ENCODE measurements around the gene ZNF296.

ZNF296 gene

GRCh38 chr19:45082170-45082569 lies 5.9 kb upstream of the ZNF296 start:
- no peak for DNase-seq (ENCODE audit: low spot score)

DNA sequence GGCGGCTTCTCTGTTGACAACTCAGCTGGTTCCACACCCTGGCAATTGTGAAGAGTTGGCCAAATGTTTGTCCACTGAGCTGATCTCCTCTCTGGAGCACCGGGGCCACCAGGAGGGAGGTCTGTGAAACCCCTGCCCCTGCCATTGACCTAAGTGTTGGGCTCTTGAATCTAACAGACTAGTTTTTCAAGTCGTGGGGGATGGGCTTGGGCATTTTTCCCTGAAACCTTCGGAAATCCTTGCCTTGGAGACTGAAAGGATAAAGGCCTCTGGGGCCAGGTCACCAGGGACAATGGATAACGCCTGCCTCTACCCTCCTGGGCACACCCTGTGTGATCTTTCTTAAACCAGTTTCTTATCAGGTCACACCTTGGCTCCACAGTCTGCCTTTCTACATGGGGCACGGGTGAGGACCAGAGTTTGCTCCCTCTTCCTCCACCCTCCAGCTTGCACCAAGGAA lies 3.7 kb upstream of the ZNF296 start:
- no peak for DNase-seq (ENCODE audit: low spot score)

DNA sequence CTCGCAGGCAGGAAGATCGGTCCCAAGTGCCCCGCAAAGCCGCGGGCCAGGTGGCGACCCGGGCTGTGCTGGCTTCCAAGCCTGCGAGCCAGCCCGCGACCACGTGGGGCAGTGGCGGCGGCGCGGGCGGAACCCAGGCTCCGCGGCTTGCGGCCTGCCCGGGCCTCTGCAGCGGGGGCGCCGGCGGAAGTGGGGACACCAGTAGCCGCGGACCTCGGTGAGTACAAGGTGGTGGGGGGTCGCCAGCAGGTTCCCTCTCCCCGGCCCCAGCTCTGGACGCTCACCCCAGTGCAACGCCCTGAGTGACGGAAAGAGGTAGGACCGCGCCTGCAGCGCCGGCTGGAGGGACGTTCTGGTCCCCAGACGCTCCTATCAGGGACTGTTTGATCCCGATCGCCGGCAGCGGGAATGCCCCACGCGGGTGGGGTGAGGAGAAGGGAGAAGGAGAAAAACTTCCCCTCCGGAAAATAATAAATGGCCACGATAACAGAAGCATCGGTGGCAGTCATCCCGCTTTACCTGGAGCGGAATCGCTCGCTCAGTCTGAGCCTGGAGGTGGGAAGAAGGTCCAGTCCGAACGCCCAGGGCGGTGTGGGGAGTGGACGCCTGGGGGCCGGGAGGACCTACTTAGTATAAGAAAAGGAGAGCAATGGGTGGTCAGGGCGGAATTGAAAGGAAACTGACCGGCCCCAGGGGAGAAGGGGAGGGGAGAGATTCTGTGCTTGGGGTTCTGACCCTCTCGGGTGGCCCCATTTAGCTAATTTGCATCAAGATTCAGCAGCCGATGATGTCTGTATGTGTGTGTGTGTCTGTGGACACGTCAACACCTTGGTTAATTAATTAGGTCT lies 3.0 kb upstream of the ZNF296 start, which contains the start of gene GEMIN7:
Gene GEMIN7 (plus strand): TSS at position 198 of the 848 bp plus-strand sequence. CDS start 10,855 bp downstream, outside the sequence.
- peak; percentile 75 for DNase-seq (ENCODE audit: low spot score)

DNA sequence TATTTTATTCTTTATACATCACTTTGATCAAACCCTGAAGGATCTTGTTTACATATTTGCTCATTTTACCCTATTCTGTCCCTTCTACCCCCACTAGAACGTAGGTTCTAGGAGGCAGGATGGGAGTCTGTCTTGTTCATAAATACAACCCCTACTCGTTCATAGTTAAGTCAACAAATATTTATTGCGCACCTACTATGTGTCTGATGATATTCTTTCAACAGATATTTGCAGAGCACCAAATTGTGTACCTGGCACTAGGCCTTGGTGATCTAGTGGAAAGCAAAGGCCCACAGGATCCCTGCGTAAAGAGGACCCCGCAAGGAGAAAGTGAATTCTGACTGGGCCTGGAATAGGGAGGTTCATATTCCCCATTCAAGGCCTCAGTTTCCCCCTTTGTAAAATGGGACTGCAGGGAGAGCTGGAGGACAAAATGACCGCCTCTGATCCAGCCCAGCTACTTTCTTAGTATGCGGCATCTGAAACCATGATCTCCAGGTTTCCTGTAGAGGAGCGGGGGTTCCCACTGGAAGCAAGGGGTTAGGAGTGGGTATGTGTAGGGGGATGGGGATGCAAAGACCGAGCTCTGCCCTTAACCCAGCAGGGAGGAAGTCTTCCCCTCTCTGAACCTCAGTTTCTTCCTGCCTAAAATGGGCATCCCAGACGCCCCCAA lies 2.2 kb upstream of the ZNF296 start:
- DNase-seq (ENCODE audit: low spot score), result no peak

DNA sequence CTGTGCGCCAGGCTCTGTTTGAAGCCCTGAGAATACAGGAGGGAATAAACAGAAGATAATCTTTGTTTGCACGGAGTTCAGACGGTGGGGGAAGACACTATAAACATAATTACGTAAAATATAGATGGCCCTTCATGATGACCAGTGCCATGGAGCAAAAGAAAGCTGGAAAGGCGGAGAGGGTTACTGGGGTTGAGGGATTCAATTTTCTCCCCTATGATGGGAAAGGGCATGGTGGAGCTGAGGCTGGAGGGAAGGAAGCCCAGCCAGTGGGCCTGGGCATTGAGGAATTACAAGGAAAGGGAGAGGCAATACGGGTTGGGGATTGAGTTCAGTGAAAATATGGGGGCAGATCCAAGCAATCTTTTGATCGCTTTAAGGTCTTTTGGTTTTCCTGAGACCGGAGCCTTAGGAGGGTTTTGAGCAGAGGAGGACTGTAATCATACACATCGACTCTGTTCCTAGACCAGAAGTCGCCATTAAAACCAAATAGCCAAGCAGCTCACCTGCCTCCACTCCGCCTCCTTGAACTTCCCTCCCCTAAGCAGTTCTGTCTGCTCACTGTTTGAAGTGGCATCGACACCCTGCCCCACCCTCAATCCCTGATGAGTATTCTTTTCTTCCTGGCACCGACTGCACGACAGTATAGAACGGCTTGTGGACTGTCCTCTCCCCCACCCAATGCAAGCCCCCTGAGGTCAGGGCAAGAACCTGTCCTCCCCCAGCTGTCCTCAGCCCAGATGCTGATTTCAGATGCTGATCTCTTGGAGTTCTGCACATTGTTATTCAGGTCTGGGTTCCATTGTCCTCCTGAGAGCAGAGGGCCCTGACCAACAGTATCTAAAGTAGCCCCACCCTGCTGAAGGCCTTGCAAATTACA lies 813 bp upstream of the ZNF296 start:
- DNase-seq (ENCODE audit: low spot score), result peak; percentile 22

- peak; percentile 35 for DNase-seq (ENCODE audit: low spot score)
Measured at GRCh38 chr19:45075301-45076028, 813 bp downstream of the ZNF296 start.

GRCh38 chr19:45074744-45075300 lies 1.5 kb downstream of the ZNF296 start:
- DNase-seq (ENCODE audit: low spot score), result no peak

DNA sequence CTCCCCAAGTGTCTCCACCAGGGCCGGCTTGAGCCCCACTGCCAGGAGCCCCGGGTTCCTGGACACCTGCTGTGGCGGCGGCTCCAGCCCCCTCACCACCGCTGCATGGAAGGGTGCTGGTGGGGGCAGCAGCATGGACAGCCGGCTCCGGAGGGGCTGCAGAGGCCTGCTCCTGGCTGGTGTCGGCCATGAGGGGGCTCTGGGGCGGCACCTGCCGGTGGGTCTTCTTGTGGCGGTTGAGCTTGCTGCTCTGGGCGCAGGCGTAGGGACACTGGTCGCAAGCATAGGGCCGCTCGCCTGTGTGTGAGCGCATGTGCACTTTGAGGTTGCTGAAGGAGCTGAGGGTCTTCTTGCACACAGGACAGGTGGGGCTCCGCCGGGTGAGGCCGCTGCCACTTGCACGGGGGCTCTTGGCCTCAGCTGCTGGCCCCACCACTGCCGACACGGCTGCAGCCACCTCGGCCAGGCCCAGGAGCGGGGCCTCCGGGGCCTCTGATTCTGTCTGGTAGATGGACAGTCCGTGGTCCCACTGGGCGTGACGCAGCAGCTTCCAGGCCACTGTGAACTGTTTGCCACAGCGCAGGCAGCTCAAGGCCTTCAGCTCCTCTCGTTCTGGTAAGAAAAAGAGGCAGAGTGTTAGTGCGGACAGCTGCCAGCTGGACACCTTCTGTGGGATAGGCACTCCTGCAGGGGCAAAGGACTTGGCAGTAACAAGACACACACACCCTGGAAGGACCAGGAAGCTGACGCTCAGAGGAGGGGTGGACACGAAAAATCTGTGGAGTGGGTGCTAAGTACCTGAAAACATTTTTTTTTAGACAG lies 4.1 kb downstream of the ZNF296 start:
- DNase-seq (ENCODE audit: low spot score), result no peak

DNA sequence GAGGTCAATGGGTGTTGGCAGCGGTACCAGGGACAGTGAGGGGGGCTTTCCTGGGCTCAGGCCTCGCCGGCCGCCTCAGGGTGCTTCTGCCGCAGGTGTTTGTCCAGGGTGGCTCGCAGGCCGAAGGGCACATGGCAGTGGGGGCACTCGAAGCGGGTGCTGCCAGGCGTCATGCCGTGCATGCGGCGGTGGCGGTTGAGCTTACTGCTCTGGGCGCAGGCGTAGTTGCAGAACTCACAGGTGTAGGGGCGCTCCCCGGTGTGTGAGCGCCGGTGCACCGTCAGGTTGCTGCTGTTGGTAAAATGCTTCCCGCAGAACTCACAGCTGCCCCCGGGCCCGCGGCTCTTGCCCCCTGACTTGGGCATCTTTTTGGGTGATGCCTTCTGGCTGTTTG lies 4.7 kb downstream of the ZNF296 start:
- DNase-seq (ENCODE audit: low spot score), result no peak

DNA sequence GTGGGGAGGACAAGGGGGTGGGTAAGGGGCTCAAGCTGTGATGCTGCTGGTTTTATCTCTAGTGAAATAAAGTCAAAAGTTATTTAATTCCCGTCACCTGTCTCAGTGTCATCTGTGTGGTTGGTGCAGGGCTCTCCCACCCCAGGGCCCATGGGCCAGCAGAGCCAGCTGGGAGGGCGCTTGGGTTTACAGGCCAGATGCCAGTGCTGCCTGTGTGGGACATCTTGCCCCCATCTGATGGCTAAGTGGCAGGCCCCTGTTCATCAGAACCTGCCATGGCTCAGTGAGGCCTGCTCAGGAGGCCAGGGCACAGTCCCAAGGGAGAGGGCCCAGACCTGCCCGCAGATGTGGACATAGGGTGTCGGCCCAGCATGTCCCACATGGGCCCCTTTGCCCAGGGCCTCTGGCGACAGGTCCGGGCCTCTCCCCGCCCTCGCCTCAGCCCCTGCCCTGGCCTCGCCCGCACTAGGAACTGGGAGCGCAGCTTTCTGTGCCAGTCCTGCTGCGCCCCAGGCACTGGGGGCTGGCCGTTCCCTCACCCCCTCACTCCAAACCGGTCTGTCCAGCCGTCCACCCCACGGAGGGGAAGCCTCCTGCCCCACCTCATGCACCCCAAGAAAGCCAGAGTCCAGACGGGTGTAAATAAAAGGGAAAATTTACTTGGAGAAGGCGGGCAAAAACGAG lies 5.3 kb downstream of the ZNF296 start:
- DNase-seq (ENCODE audit: low spot score), result no peak

DNA sequence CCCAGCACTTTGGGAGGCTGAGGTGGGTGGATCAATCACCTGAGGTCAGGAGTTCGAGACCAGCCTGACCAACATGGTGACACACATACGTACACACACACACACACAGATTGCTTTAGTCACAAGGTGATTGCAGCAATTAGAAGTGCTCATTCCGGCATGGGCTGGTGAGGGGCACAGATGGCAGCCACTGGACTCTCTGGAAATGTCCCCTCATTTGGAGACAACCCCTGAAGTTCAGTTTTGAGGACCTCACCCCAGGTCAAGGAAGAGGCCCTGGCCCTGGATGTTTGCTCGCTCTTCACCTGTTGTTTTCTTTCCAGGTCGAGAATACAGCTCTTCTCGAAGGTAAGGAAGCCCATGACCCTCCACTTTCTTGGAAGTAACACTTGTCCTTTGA lies 6.1 kb downstream of the ZNF296 start:
- no peak for DNase-seq (ENCODE audit: low spot score)

- no peak for DNase-seq (ENCODE audit: low spot score)
Measured at GRCh38 chr19:45069056-45069455, 7.2 kb downstream of the ZNF296 start.

GRCh38 chr19:45068041-45068440 lies 8.2 kb downstream of the ZNF296 start:
- no peak for DNase-seq (ENCODE audit: low spot score)

- DNase-seq (ENCODE audit: low spot score), result no peak
Measured at GRCh38 chr19:45066921-45067661, 9.2 kb downstream of the ZNF296 start.

- no peak for DNase-seq (ENCODE audit: low spot score)
Measured at GRCh38 chr19:45063851-45064801, 12.2 kb downstream of the ZNF296 start.

DNA sequence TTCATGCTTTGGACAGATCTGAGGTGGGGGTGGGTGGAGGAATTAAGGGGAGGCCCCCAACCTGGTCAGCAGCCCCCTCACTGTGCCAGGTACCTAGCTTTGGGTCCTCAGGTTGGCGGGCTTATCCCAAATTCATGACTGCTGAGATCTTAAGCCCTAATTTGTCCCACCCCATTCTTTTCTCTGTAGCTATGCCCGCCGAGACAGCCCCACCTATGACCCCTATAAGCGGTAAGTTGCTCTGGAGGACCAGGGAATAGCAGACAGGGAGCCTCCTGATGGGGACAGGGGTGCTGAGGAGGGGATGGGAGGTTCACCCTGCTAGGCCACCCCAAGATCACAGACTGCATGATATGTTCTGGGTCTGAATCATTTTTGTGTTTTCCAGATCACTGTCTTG lies 14.3 kb downstream of the ZNF296 start:
- no peak for DNase-seq (ENCODE audit: low spot score)

GRCh38 chr19:45059258-45059965 lies 16.9 kb downstream of the ZNF296 start:
- peak; percentile 87 for DNase-seq (ENCODE audit: low spot score)
